GM19397 (cell line): ENCODE measurements around the gene ANO7.

Source experiments
- ATAC-seq: cut with Tn5 transposase; IDR thresholded peaks from one replicate; pipeline ENCODE4 v1.9.1; 2021; ENCODE audit warnings: mild to moderate bottlenecking, moderate library complexity; ENCODE audit not compliant: unreplicated experiment

The ANO7 gene

DNA sequence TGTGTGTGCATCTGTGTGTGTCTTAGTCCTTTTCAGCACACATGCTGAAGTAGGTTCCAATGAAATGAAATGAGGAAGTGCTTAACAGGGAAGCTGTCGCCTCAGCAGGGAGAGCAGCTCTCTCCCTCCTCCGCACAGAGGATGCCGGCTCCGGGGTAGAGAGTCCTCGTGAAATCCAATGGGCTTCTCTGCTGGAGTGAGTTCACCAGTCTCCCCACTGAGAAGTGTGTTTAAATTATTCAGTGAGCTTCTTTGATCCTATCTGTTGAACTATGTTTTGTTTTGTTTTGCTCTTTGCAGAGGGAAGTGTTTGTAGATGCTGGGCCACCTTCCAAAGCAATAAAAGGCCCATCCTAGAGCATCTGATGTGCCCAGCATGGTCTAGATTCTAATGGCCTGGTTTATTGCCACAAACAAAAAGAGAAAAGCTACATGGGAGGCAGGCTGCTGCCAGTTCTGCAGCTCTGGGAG is 31.5 kb upstream of the ANO7 start:
- no peak for ATAC-seq

DNA sequence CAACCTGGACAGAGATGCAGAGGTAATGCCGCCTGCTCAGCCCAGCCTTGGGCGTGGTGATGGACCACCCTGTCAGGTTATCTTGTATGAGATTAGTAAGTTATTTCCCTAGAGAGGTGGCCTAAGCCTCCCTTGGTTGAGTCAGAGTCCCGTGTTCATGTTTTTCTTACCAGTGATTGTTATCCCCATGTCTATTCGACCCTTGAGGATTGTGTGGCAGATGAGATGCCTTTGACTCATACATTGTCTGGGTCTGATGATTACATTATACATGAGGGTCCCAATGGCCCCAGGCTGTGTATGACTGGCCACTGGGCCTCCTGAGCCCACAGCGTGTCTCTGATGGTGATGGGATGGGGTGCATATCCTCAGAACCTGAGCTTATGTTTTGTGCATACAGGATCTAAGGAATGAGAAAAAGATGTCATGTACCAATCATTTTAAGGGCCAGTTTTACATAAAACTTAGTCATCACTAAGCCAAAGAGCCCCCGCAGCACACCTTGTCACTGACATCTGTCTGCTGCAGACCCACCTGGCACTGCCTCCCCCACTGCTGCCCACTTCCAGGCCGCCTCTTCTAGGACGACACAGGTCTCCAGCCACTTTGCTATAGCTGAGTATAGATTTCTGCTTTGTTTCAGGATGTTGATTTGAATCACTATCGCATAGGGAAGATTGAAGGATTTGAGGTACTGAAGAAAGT is 30.5 kb upstream of the ANO7 start:
- no peak for ATAC-seq

DNA sequence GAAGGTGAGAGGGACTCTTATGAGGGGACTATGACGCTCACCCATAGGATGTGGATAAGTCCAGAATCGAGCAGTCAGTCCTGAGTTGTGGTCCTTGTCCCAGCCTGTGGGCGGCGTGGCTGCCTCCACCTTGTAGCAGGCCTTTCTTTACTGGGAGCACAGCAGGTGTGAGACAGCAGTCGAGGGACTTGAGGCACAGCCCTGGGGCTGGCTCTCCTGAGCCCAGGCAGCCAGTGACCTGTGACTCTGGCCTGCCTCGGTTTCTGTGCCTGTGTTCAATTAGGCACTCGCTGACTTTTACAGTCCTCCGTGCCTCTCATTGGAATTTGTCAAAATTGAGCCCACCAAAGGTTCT is 30.0 kb upstream of the ANO7 start:
- no peak for ATAC-seq

DNA sequence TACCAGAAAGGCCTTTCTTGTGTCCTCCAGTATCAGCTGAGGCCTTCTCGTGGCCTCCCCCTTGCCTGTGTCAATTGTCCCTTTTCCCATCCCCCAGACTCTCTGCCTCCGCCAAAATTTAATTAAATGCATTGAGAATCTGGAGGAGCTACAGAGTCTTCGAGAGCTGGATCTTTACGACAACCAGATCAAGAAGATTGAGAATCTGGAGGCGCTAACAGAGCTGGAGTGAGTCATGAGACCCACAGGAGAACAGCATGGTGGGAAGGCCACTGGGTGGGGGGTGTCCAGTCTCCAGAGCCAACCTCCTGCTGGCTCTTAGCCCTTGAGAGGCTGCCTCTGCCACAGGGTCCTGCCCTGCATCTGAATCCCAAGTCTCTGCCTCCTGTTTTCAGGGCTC is 29.4 kb upstream of the ANO7 start:
- no peak for ATAC-seq

DNA sequence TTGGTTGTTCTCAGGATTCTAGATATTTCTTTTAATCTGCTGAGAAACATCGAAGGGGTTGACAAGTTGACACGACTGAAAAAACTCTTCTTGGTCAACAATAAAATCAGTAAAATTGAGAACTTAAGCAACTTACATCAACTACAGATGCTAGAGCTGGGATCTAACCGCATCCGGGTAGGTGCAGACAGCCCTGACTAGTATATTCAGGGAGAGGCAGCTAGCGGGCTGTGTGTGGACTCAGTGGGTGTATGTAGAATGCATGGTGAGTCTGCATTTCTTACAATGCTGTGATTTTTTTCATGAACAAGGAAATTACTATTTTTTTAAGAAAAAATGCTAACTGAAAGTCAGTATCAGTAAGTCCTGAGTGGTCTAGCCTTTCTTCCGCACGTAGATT is 28.2 kb upstream of the ANO7 start:
- ATAC-seq: no peak

DNA sequence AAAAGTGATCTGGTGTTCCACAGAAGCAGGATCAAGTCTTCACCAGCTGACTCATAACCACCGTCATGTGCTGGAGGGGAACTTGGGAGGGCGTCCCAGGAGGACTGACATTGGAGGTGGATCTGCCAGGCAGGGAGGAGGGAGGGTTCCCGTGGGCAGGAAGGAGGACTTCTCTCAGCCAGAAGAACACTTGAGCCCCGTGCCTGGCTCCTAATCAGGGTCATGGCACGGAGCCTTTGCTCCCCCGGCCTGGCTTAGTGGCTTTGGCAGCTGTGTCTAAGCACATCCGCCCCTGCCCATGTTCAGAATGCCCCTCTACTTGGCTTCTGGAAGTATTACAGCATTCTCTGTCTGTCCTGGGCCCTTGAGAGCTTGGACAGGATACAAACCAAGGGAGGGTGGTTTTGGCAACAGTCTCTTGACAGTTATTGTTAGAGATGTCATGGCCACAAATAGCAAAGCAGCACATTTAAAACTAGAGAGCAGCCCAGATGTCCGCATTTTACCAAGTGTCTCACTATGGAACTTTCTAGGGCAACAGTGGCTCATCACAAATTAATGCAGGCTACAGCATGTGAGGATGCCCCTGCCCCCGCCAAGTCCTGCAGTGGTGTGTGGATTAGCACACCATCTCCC is 26.7 kb upstream of the ANO7 start:
- no peak for ATAC-seq

DNA sequence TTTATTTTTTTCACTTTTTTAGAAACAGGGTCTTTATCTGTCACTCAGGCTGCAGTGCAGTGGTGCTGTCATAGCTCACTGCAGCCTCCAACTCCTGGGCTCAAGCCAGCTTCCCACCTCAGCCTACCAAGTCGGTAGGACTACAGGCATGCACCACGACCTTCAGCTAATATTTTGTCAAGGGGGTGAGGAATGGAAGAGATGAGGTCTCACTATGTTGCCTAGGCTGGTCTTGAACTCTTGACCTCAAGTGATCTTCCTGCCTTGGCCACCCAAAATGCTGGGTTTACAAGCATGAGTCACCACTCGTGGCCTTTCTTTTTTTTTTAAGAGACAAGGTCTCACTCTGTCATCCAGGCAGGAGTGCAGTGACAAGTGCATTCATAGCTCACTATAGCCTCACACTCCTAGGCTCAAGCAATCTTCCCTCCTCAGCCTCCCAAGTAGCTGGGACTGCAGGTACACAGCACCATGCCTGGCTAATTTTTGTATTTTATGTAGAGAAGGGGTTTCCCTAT is 24.8 kb upstream of the ANO7 start:
- ATAC-seq: no peak

DNA sequence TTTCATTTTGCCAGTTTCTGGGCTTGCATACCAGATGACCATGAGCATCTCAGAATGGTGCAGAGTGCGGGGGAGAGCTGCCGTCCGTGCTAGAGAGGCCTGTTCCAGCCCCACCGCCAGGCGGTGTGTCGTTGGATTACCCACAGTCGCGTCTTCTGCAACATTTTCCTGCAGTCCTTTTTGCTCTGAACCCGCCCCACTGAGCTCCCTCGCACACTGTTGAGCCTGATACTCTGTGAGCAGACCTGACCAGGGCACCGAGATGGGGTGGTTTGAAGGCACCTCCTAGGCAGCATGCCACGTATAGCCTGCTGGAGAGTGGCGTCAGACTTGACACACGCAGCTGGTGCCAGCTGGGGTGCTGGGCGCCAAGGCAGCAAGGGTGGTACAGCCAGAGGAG is 20.1 kb upstream of the ANO7 start:
- no peak for ATAC-seq

DNA sequence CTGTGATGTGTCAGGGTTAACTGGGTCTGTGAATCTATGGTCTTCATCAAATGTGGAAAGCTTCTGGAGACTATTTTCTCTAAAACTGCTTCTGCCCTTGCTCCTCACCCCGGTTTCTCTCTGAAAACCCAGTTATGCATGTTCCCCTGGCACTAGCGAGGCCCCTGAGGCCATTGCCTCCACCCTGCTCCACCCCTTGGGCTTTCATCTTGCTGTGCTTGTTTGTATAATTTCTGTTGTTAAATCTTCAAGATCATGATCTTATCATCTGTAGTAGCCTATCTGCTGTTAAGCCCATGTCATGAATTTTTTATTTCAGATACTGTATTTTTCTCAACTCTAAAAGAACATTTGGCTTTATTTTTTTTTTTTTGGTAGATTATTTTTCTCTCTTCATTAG is 14.9 kb upstream of the ANO7 start:
- ATAC-seq: no peak

DNA sequence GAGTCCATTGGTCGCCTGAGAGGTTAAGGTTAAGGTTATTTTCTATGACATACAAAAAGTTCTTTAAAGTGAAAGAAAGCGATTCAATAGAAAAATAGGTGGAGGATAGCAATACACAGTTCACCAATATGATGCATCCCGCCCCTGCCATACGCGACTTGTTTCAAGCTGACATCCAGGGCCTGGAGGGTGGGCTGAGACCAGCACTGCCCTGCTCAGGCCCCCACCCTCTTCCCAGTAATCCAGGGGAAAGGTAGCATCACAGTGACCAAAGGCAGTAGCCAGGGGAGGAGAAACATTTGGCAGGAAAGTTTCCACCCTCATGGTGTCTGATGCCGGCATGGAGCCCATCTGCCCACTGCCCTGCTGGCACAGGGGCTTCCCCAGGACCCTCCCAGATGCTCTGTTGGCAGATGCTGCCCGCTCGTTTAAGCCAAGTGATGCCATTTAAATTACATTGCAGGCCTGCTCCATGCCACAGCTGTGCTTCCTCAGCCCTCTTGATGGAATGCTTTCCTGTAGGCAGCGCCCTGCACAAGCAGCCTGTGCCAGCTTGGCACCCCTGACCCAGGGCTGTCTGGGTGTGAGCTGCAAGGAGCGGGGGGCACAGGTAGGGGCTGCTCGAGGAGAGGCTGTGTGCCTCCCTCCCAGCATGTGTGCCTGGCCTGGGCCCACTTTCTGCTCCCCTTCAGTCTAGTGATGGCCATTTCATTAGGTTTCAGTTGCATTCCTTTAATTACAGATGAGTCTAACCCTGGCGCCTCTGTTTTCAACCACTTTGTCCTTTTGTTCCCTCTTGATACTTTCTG is 10.7 kb upstream of the ANO7 start:
- ATAC-seq: no peak

DNA sequence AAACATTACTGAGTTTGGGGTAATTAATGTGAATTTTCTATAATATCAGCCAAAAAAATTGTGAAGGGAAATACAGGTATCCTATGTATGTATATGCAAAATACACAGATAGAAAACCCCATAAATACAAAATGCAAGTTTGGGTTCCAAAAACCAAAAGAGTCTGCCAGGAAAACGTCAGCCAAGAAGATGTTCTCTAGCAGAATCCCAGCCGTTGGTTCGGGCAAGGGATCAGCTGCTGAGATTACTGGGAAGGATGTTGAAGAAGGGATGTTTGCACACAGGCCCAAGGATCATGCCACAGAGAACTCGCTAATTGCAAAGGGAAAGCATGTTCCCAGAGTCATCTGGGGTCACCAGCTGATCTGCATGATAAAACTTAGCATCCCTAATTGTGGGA is 9.5 kb upstream of the ANO7 start:
- ATAC-seq: no peak

DNA sequence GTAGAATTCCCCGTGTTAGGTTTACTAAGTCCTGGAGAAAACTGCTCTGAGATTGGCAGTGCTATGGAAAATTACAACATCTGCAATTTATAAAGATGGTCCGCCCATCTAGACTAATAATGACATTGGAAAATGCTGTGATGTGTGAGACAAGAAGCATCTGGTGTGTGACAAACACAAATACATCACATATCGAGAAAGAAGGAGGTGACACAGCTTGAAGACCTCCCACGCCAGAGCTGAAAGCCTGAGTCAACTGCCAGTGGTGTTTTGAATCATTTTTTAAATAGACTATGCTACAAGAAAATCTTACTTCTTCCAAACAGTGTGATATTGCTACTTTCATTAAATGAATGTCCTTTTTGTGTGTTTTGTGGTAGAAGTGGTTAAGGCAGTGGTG is 8.6 kb upstream of the ANO7 start:
- no peak for ATAC-seq

DNA sequence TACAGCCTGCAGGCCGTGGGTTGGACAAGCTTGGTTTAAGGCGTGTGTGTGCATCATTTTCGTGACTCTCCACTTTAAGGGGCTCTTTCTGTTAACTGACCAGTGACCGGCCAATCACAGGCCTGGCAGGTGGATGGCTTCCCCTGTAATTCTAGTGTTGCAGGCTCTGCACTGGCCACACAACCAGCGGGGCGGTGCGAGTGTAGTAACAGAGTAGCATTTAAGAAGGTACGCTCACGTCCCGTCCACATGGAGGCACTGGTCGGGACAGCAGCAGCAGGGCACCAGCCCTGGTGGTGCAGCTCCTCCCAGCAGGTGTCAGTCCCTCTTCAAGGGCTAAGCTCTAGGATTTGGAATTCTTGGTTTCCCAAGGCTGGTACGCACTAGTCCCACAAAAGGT is 8.0 kb upstream of the ANO7 start:
- ATAC-seq: no peak

DNA sequence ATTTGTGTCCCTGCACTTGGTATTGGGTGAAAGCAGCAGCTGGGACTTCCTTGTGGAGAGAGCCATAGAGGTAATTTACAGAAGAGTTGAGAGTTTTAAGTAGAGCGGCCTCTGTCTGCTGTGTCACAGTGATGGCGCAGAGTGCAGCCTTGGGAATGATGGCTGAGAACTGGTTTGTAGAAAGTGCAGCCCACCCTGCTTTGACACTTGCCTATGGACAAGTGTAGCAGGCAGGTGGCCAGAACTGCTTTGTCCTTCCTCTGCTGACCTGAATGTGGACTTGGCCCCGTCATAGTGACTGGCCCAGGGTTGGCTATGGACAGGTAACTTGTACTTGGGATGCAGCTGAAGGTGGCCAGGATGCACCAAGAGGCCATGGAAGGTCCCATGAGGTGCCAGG is 6.4 kb upstream of the ANO7 start:
- no peak for ATAC-seq

DNA sequence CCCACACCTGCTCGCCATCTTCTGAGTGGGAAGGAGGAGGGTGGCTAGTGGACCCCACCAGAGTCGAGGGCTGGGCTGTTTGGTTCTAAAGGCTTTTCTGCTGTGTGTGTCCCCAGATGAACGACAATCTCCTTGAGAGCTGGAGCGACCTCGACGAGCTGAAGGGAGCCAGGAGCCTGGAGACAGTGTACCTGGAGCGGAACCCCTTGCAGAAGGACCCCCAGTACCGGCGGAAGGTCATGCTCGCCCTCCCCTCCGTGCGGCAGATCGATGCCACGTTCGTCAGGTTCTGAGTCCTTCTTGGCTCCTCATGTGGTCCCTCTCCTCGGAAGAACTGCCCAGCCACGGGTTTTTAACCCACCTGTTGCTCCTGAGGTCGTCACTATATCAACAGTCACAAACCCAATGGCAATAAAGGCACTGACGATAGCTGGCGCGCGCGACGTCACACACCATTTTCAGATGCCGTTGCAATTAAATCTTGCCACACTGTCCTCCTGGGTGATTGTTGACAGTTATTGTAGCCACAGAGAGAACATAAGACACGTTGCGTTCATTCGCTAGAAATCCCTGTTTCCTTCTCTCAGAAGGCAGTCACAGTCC is 5.8 kb upstream of the ANO7 start:
- ATAC-seq: no peak

DNA sequence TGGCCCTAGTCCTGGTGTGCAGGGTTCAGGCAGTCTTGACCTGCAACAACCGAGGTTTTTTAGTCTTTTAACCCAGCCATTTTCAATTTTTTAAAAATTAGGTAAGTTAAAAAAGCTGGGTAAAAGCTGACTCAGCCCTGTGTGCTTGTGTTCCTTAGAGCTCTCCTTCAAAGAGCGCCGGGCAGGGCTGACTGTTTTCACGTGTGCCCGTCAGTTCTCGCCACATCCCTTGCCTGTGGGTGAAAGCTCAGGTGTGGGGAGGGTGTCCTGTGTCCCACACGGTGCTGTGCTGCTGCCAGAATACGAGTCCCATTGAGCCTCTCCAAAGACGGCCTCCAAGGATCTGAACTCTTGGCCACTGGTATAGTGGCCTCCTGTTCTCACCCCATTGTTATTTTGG is 5.3 kb upstream of the ANO7 start:
- ATAC-seq: no peak

DNA sequence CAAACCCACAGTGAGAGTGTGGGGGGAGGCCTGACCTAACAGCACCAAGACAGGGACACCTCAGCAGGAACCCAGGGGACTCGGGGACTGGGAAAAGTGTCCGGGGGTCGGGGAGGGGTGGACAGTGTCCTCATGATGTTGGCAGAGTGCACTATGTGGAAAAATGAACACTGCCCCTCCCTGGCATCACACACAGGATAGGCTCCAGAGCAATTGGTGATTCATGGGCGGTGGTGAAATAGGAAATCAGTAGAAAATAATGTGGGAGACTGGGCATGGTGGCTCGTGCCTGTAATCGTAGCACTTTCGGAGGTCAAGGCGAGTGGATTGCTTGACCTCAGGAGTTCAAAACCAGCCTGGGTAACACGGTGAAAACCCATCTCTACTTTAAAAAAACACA is 3.6 kb upstream of the ANO7 start:
- no peak for ATAC-seq

DNA sequence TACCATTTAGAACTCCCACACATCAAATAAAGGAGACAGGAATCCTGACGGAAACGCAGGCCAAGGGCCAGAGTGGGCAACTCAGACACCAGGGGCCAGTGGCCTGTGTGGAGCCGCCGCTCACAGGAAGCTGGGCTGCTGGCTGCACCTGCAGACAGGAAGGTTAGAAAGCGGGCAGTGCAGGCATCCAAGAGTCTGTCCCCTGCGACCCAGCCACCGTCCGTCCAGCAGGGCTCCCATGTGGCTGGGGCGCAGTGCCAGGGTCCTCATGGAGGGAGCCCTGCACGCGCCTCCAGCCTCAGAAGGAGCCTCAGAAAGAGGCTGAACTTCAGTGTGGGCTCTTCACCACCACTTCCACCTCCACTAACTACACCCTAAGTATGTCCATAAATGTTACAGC is 2.5 kb upstream of the ANO7 start:
- no peak for ATAC-seq

DNA sequence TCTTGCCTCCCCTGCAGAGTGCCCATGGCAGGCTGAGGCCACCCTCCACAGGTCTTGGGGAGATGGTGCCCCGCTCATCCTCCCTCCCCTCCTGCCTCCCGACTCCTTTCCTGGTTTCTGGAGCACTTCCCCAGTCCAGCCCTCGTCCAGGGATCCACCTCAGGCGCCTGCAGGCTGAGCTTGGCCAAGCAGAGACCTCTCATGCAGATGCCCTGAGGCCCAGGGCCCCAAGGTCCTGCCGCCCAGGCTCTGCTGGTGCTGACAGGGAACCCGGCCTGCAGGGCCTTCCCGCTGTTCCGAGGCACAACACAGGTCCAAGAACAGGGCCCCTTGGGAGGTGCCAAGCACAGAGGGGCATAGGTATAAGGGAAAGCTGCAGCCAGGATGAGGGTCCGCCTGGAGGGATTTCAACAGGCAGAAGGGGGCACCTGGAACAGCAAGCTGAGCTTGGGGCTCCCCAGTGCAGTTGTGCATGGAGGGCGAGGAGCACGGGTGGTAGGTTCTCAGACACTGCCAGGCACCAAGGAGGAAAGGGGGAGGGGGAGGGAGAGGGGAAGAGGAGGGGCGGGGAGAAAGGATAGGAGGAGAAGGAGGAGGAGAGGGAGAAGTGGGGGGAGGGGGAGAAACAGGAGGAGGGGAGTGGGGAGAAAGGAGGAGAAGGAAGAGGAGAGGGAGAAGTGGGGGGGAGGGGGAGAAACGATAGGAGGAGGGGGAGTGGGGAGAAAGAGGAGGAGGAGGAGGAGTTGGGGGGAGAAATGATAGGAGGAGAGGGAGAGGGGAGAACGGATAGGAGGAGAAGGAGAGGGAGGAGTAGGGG is 1.2 kb upstream of the ANO7 start:
- ATAC-seq: no peak

DNA sequence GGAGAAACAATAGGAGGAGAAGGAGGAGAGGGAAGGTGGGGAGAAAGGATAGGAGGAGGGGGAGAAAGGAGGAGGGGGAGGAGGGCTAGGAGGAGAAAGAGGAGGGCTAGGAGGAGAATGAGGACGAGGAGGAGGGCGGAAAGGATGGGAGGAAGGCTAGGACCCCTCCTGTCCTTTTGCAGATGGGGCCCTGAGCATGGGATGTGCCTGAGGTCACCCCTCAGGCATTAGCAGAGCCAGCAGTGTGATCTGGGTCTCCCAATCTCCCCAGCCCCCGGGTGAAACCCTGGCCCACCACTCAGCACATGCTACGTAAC is 601 bp upstream of the ANO7 start:
- no peak for ATAC-seq
